BJ (cell line): ENCODE data around the gene TVP23C. TPM values are rescaled to one million over a fixed set of nuclear protein-coding genes. Genes with fewer than 3 reads are reported as not detected.
"Not testable (repeated sequence)": the region's sequence is repeated elsewhere in the genome, so short reads cannot be mapped to it uniquely, and the experiment has no call there.

Experiments
- CTCF ChIA-PET: fragments of 350-600 bp; formaldehyde crosslinking; extraction: SDS; loops from one replicate; lab custom pipeline; 2021; ENCODE audit warnings: antibody characterized with exemption, inconsistent platforms; lab: Yijun Ruan, JAX
- POLR2A ChIA-PET: fragments of 300-600 bp; sonication (Branson Sonifier 250); formaldehyde crosslinking; extraction: SDS; loops from one replicate; lab custom pipeline; 2021; ENCODE audit warnings: antibody characterized with exemption; lab: Charles Lee
- DNase-seq: peaks from one replicate; pipeline ENCODE4 v3.0.0-alpha.2; 2011; ENCODE audit warnings: low read depth
- H3K27me3 ChIP-seq: 2 replicates; pipeline ENCODE4 v1.6.0; 2011; ENCODE audit warnings: low read length; ENCODE audit not compliant: control insufficient read depth, insufficient read depth
- H3K36me3 ChIP-seq: 2 replicates; pipeline ENCODE4 v1.5.1; 2011; ENCODE audit warnings: low read length; ENCODE audit not compliant: control insufficient read depth, insufficient read depth
- H3K4me3 ChIP-seq: 2 replicates; pipeline ENCODE4 v1.5.1; 2011; ENCODE audit warnings: low read depth, mild to moderate bottlenecking, control low read depth, low read length
- CTCF ChIP-seq: IDR thresholded peaks from 2 replicates; pipeline ENCODE4 v1.5.1; 2011; ENCODE audit warnings: low read depth, mild to moderate bottlenecking, control low read depth, inconsistent platforms, low read length, moderate library complexity; ENCODE audit not compliant: insufficient read depth
- polyA plus RNA-seq: library from polyadenylated mRNA; depleted of rRNA; stranded (reverse); fragments of >200 nt; gene quantifications from 2 replicates; pipeline ENCODE4 v1.2.3, GENCODE V29; 2011

The TVP23C gene
- polyA plus RNA-seq, 1 experiment: 5.8 TPM

GRCh38 chr17:15526292-15527218, 36.7 kb downstream of the TVP23C start:
- H3K36me3 ChIP-seq, POLR2A ChIA-PET, H3K27me3 ChIP-seq, DNase-seq, H3K4me3 ChIP-seq: not testable (repeated sequence)
- peak; percentile 46 for TF ChIP-seq CTCF
- CTCF ChIA-PET: interaction anchor here (1.1 kb wide), 2 partner anchors 9 to 306 kb away, joined by 3 read pairs; no protein-coding TSS in a partner anchor

- H3K4me3 ChIP-seq, POLR2A ChIA-PET, H3K27me3 ChIP-seq, DNase-seq, H3K36me3 ChIP-seq: not testable (repeated sequence)
- CTCF ChIA-PET: interaction anchor here (1.1 kb wide), 2 partner anchors 8 to 305 kb away, joined by 3 read pairs; no protein-coding TSS in a partner anchor
Observed at GRCh38 chr17:15524990-15525985, 38.0 kb downstream of the TVP23C start.

- no peak for TF ChIP-seq CTCF
- H3K36me3 ChIP-seq: no peaks in the 10 kb centered on the region; the same call in 1 of the 2 replicates
- H3K27me3 ChIP-seq: no peaks in the 10 kb centered on the region
- CTCF ChIA-PET: interaction anchor here (1.6 kb wide), 1 partner anchor 13 kb away, joined by 6 read pairs; no protein-coding TSS in a partner anchor
- no peak for DNase-seq
- H3K4me3 ChIP-seq: no peak overlapping the region
- POLR2A ChIA-PET: no interaction called here
Observed at GRCh38 chr17:15516150-15516549, 47.1 kb downstream of the TVP23C start.

GRCh38 chr17:15514469-15514868, 48.8 kb downstream of the TVP23C start:
- no peak for TF ChIP-seq CTCF
- POLR2A ChIA-PET: no interaction called here
- DNase-seq: no peak

GRCh38 chr17:15513856-15514459, 49.3 kb downstream of the TVP23C start:
- DNase-seq: no peak
- CTCF ChIA-PET: interaction anchor here (0.9 to 2.4 kb wide), 6 partner anchors 11 to 266 kb away, joined by 3 to 13 read pairs (median 4); no protein-coding TSS in a partner anchor
- POLR2A ChIA-PET: no interaction called here
- TF ChIP-seq CTCF: no peak
- Histone ChIP-seq H3K4me3 (no peak overlapping the region), H3K36me3 (no peaks in the 10 kb centered on the region; the same call in 1 of the 2 replicates), H3K27me3 (no peaks in the 10 kb centered on the region)

More at GRCh38 chr17:15514469-15514868, 48.8 kb downstream of the TVP23C start:
- no peaks in the 10 kb centered on the region for H3K27me3 ChIP-seq
- no peak overlapping the region for H3K4me3 ChIP-seq
- CTCF ChIA-PET: interaction anchor here (1.3 to 2.4 kb wide), 3 partner anchors 12 to 257 kb away, joined by 4 to 13 read pairs (median 12); no protein-coding TSS in a partner anchor
- H3K36me3 ChIP-seq: no peaks in the 10 kb centered on the region; the same call in 1 of the 2 replicates
